Astrocyte (in vitro differentiated cells and primary cell): ENCODE measurements around the gene PDSS2. TPM values are rescaled to one million over a fixed set of nuclear protein-coding genes. Genes with fewer than 3 reads are reported as not detected.
A peak's percentile ranks its signal among the peaks of the same experiment; 100 is the strongest.

Source experiments
- DNase-seq: peaks from one replicate; pipeline ENCODE4 v3.0.0-alpha.2; 2010; ENCODE audit warnings: low read depth
- FAIRE-seq: peaks from 2 replicates; lab custom pipeline; 2011; peaks lifted over from hg19 to GRCh38; lab: Jason Lieb, UNC
- H2AFZ ChIP-seq: 2 replicates; pipeline ENCODE4 v1.6.0; 2012; ENCODE audit warnings: low read depth, low read length, inconsistent platforms
- H3K27ac ChIP-seq: 2 replicates; pipeline ENCODE4 v1.5.1; 2011; ENCODE audit warnings: low read depth, low read length, inconsistent platforms
- H3K27me3 ChIP-seq: 2 replicates; pipeline ENCODE4 v1.6.0; 2011; ENCODE audit warnings: low read length, inconsistent platforms; ENCODE audit not compliant: insufficient read depth
- H3K36me3 ChIP-seq: 2 replicates; pipeline ENCODE4 v1.5.1; 2011; ENCODE audit warnings: low read length, inconsistent platforms; ENCODE audit not compliant: insufficient read depth
- H3K4me1 ChIP-seq: 2 replicates; pipeline ENCODE4 v1.5.1; 2011; ENCODE audit warnings: low read length, inconsistent platforms; ENCODE audit not compliant: insufficient read depth
- H3K4me2 ChIP-seq: 2 replicates; pipeline ENCODE4 v1.6.0; 2012; ENCODE audit warnings: low read length, inconsistent platforms
- H3K4me3 ChIP-seq: 2 replicates; pipeline ENCODE4 v1.5.1; 2011; ENCODE audit warnings: low read depth, mild to moderate bottlenecking, low read length, inconsistent platforms; ENCODE audit not compliant: insufficient read depth
- H3K79me2 ChIP-seq: 2 replicates; pipeline ENCODE4 v1.6.0; 2012; ENCODE audit warnings: mild to moderate bottlenecking, low read length, inconsistent platforms; ENCODE audit not compliant: insufficient read depth
- H3K9ac ChIP-seq: 2 replicates; pipeline ENCODE4 v1.6.0; 2012; ENCODE audit warnings: mild to moderate bottlenecking, low read length, inconsistent platforms
- H3K9me3 ChIP-seq: 2 replicates; pipeline ENCODE4 v1.5.1; 2012; ENCODE audit warnings: low read depth, mild to moderate bottlenecking, low read length, inconsistent platforms; ENCODE audit not compliant: insufficient read depth
- H4K20me1 ChIP-seq: 2 replicates; pipeline ENCODE4 v1.6.0; 2012; ENCODE audit warnings: low read length, inconsistent platforms; ENCODE audit not compliant: insufficient read depth
- H3K27ac Mint-ChIP-seq: one replicate; pipeline ENCODE4 v1.8.0; 2021; ENCODE audit warnings: mild to moderate bottlenecking, mixed read lengths; ENCODE audit not compliant: unreplicated experiment
- H3K27me3 Mint-ChIP-seq: one replicate; pipeline ENCODE4 v1.8.0; 2021; ENCODE audit warnings: low read depth, mixed read lengths; ENCODE audit not compliant: unreplicated experiment
- H3K36me3 Mint-ChIP-seq: one replicate; pipeline ENCODE4 v1.8.0; 2021; ENCODE audit warnings: low read depth, mixed read lengths; ENCODE audit not compliant: unreplicated experiment
- H3K4me1 Mint-ChIP-seq: one replicate; pipeline ENCODE4 v1.8.0; 2021; ENCODE audit warnings: low read depth, mixed read lengths; ENCODE audit not compliant: unreplicated experiment
- H3K4me3 Mint-ChIP-seq: one replicate; pipeline ENCODE4 v1.8.0; 2021; ENCODE audit warnings: mild to moderate bottlenecking, moderate library complexity, mixed read lengths; ENCODE audit not compliant: unreplicated experiment
- H3K9me3 Mint-ChIP-seq: one replicate; pipeline ENCODE4 v1.8.0; 2021; ENCODE audit warnings: mild to moderate bottlenecking, mixed read lengths; ENCODE audit not compliant: unreplicated experiment
- CTCF ChIP-seq: IDR thresholded peaks from 2 replicates; pipeline ENCODE4 v1.5.1; 2011; ENCODE audit warnings: low read depth, mild to moderate bottlenecking, inconsistent platforms, low read length, moderate library complexity; ENCODE audit not compliant: insufficient read depth
- EZH2 ChIP-seq: IDR thresholded peaks from 2 replicates; pipeline ENCODE4 v1.6.1; 2012; ENCODE audit warnings: mild to moderate bottlenecking, low read length, inconsistent platforms; ENCODE audit not compliant: insufficient read depth
- total RNA-seq: library from RNA; stranded (reverse); gene quantifications from 2 replicates; pipeline ENCODE4 v1.2.1, GENCODE V29; 2021

The PDSS2 gene
- total RNA-seq, 1 donor from 2014 or later, result 7.7 TPM

GRCh38 chr6:107318100-107318736 is 141.1 kb downstream of the PDSS2 start:
- Histone ChIP-seq H3K79me2 (no peaks in the 10 kb centered on the region), H3K9ac (no peak overlapping the region), H4K20me1 (no peaks in the 10 kb centered on the region), H3K27me3 (no peaks in the 10 kb centered on the region), H3K27ac (no peak overlapping the region), H3K36me3 (no peaks in the 10 kb centered on the region), H3K4me1 (peaks cover 9% of the 10 kb centered on the region), H3K4me3 (no peak overlapping the region), H2AFZ (no peak overlapping the region), H3K4me2 (no peak overlapping the region), H3K9me3 (no peaks in the 10 kb centered on the region)
- Mint-ChIP-seq H3K9me3 (no peaks in the 10 kb centered on the region), H3K27me3 (no peaks in the 10 kb centered on the region), H3K27ac (no peak overlapping the region), H3K4me3 (no peak overlapping the region), H3K36me3 (no peaks in the 10 kb centered on the region), H3K4me1 (peaks cover 4% of the 10 kb centered on the region)
- DNase-seq (peak; percentile 39), FAIRE-seq (no peak)
- TF ChIP-seq CTCF (peak; percentile 73), EZH2 (no peak)

GRCh38 chr6:107315114-107315513 is 144.2 kb downstream of the PDSS2 start:
- H3K79me2 ChIP-seq, result no peaks in the 10 kb centered on the region
- no peaks in the 10 kb centered on the region for H3K36me3 ChIP-seq
- Mint-ChIP-seq H3K4me1 (no peaks in the 10 kb centered on the region), H3K9me3 (no peaks in the 10 kb centered on the region), H3K4me3 (no peak overlapping the region), H3K27me3 (no peaks in the 10 kb centered on the region), H3K27ac (no peak overlapping the region), H3K36me3 (no peaks in the 10 kb centered on the region)
- no peaks in the 10 kb centered on the region for H3K4me1 ChIP-seq
- no peak overlapping the region for H3K9ac ChIP-seq
- no peak for DNase-seq
- H3K9me3 ChIP-seq, result no peaks in the 10 kb centered on the region
- TF ChIP-seq EZH2, result no peak
- TF ChIP-seq CTCF, result no peak
- no peaks in the 10 kb centered on the region for H4K20me1 ChIP-seq
- H3K27ac ChIP-seq, result no peak overlapping the region
- no peak for FAIRE-seq
- H3K4me2 ChIP-seq, result no peak overlapping the region
- H2AFZ ChIP-seq, result no peak overlapping the region
- H3K27me3 ChIP-seq, result no peaks in the 10 kb centered on the region
- H3K4me3 ChIP-seq, result no peak overlapping the region

- Mint-ChIP-seq H3K4me3 (no peak overlapping the region), H3K27me3 (no peaks in the 10 kb centered on the region), H3K9me3 (no peaks in the 10 kb centered on the region), H3K4me1 (no peaks in the 10 kb centered on the region), H3K36me3 (no peaks in the 10 kb centered on the region), H3K27ac (no peak overlapping the region)
- DNase-seq (no peak), FAIRE-seq (no peak)
- no peaks in the 10 kb centered on the region for H3K27me3 ChIP-seq
- no peak overlapping the region for H3K27ac ChIP-seq
- no peak overlapping the region for H3K4me2 ChIP-seq
- no peak overlapping the region for H3K9ac ChIP-seq
- H3K79me2 ChIP-seq, result no peaks in the 10 kb centered on the region
- no peaks in the 10 kb centered on the region for H3K36me3 ChIP-seq
- no peak overlapping the region for H3K4me3 ChIP-seq
- no peaks in the 10 kb centered on the region for H4K20me1 ChIP-seq
- no peaks in the 10 kb centered on the region for H3K4me1 ChIP-seq
- TF ChIP-seq CTCF, result no peak
- no peak for TF ChIP-seq EZH2
- H3K9me3 ChIP-seq, result no peaks in the 10 kb centered on the region
- H2AFZ ChIP-seq, result no peak overlapping the region
Observed at GRCh38 chr6:107314531-107314939, 144.8 kb downstream of the PDSS2 start.
